ENCODE measurements around the gene SLC9A9. TPM values are rescaled to one million over a fixed set of nuclear protein-coding genes. Genes with fewer than 3 reads are reported as not detected.

The SLC9A9 gene
- total and polyA plus RNA-seq, 10 donors = 10.8 to 58.2 (median 44.7) TPM

DNA sequence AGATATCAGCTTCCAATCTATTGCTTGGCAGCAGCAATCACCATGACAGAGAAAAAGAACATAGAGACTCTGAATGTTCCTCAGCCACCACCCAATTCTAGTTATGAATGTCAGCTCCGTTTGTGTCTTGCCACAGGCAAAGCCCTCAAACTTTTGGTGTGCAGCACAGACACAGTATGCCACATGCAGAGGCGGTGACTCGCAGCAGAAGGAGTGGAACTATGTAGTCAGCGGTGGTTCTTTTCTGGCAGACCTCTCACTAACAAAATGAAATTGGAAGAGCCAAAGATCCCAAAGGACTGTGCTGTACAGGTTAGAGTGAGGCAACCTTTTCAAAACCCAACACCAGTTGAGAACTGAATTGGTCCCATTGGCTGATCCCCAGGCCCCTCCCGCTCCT, 220.9 kb downstream of the SLC9A9 start:
- intact Hi-C loops (cut with DNase I; ENCODE audit: low total_unique reads) = no loop called here

DNA sequence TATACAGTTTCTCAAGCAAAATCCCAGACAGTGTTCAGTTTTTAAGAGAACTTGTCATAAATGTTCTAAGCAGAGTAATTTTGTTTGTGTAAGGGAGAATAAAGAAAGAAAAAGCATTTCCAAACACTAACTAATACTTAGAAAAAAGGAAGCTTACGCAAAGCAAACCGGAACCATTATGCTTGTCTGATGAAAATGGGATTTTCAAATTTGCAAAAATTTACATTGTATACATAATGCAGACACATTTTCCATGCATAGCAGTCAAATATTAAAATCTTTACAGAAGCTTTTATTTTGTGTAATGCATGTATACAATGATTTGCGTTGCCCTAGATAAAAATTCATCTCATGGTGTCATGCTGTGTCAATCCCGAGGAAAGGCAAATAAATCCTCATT, 229.0 kb downstream of the SLC9A9 start:
- Histone ChIP-seq H3K4me3 (no peak overlapping the region), H3K36me3 (peaks cover 0 to 21% (median 0%) of the 10 kb centered on the region in 6 donors), H3K4me1 (no peaks in the 10 kb centered on the region), H3K27me3 (replicated peaks in 1 of 7) (no peaks in the 10 kb centered on the region), H3K9me3 (peaks cover 0 to 7% (median 3%) of the 10 kb centered on the region in 8 donors), H3K27ac (no peak overlapping the region)
- DNase-seq = no peak
- 81 to 93% (median 87%) methylated on average over 4 of the region's 4 CpGs for WGBS, 5 donors
- intact Hi-C loops (cut with DNase I; ENCODE audit: low total_unique reads) = no loop called here
- TF ChIP-seq CTCF (IDR thresholded peaks at IDR 0.05 in 8 of 11, conservative IDR thresholded peaks at IDR 0.05 in 3 of 11) (no peak), POLR2AphosphoS5 (IDR thresholded peaks at IDR 0.05) (no peak), POLR2A (IDR thresholded peaks at IDR 0.05) (no peak)

More for the DNA sequence above, 220.9 kb downstream of the SLC9A9 start:
- Histone ChIP-seq H3K4me3 (no peak overlapping the region), H3K27me3 (replicated peaks in 1 of 7) (no peaks in the 10 kb centered on the region), H3K4me1 (no peaks in the 10 kb centered on the region), H3K27ac (no peak overlapping the region), H3K9me3 (no peaks in the 10 kb centered on the region), H3K36me3 (peaks cover 0 to 3% (median 0%) of the 10 kb centered on the region in 6 donors)
- no peak for DNase-seq
- TF ChIP-seq CTCF (IDR thresholded peaks at IDR 0.05 in 8 of 11, conservative IDR thresholded peaks at IDR 0.05 in 3 of 11) = no peak
- TF ChIP-seq POLR2AphosphoS5 (IDR thresholded peaks at IDR 0.05) = no peak
- no peak for TF ChIP-seq POLR2A (IDR thresholded peaks at IDR 0.05)
- 88 to 96% (median 92%) methylated on average over 5 of the region's 5 CpGs for WGBS, 5 donors

DNA sequence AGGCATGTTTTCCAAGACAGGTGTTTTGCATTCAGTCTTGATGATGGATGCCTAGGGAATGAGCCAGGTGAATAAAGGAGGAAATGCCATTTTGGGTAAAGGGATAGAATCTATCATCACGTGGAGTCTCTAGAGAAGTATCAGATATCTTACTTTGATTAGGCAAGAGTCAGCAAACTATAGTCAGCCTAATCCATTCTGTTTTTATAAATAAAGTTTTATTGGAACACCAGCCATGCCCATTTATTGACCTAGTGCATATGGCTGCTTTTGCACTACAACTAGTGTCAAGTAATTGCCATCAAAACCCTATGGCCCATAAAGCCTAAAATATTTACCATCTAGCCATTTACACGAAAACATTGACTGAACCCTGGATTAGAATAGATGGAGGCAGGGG, 231.2 kb downstream of the SLC9A9 start:
- Histone ChIP-seq H3K27me3 (replicated peaks in 1 of 7) (no peaks in the 10 kb centered on the region), H3K9me3 (peaks cover 0 to 7% (median 3%) of the 10 kb centered on the region in 8 donors), H3K4me3 (no peak overlapping the region), H3K4me1 (peaks cover 0 to 7% (median 0%) of the 10 kb centered on the region in 6 donors), H3K27ac (no peak overlapping the region), H3K36me3 (peaks cover 0 to 21% (median 0%) of the 10 kb centered on the region in 6 donors)
- TF ChIP-seq POLR2A (IDR thresholded peaks at IDR 0.05) (no peak), CTCF (IDR thresholded peaks at IDR 0.05 in 8 of 11, conservative IDR thresholded peaks at IDR 0.05 in 3 of 11) (no peak), POLR2AphosphoS5 (IDR thresholded peaks at IDR 0.05) (no peak)
- intact Hi-C loops (cut with DNase I; ENCODE audit: low total_unique reads) = no loop called here
- no peak for DNase-seq
- WGBS, 5 donors = 94 to 98% (median 95%) methylated on average over 2 of the region's 2 CpGs

DNA sequence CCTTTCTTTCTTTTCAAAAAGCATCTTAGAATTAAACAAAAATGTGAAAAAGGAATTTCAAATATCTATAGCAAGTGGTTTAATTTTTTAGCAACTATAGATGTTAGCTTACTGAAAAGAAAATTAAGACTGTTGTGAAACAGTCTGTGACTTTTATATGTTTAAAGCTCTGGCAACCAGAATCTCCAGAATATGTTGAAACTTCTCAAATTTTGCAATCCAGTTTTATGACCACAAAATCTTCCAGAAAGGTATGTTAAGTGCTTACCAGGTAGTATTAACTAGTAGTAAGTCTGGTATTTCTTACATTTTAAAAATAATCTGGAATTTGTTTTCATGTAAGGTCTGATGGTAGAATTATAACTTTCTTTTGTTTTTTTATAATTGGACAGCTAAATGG, 235.0 kb downstream of the SLC9A9 start:
- Histone ChIP-seq H3K4me1 (peaks cover 0 to 7% (median 0%) of the 10 kb centered on the region in 6 donors), H3K4me3 (no peak overlapping the region), H3K36me3 (peaks cover 0 to 11% (median 0%) of the 10 kb centered on the region in 6 donors), H3K27ac (no peak overlapping the region), H3K27me3 (replicated peaks in 1 of 7) (no peaks in the 10 kb centered on the region), H3K9me3 (no peaks in the 10 kb centered on the region)
- TF ChIP-seq POLR2AphosphoS5 (IDR thresholded peaks at IDR 0.05) (no peak), POLR2A (IDR thresholded peaks at IDR 0.05) (no peak), CTCF (IDR thresholded peaks at IDR 0.05 in 8 of 11, conservative IDR thresholded peaks at IDR 0.05 in 3 of 11) (no peak)
- DNase-seq = no peak
- intact Hi-C loops (cut with DNase I; ENCODE audit: low total_unique reads) = no loop called here
